H1 (cell line): ENCODE data around the gene PUSL1. TPM values are rescaled to one million over a fixed set of nuclear protein-coding genes. Genes with fewer than 3 reads are reported as not detected.

ENCODE experiments used
- CTCF ChIA-PET: fragments of 300-600 bp; sonication (Branson Sonifier 250); formaldehyde crosslinking; loops from one replicate; lab custom pipeline; 2021; ENCODE audit not compliant: partially characterized antibody; lab: Charles Lee
- POLR2A ChIA-PET: fragments of 300-600 bp; sonication (Branson Sonifier 250); formaldehyde crosslinking; loops from one replicate; lab custom pipeline; 2021; ENCODE audit warnings: inconsistent platforms; ENCODE audit not compliant: partially characterized antibody; lab: Charles Lee
- DNase-seq, 2 experiments: peaks; one replicate each; pipeline versions ENCODE4 v3.0.0 to v3.0.0-alpha.2; 2010 to 2022; ENCODE audit warnings: low spot score in 2 of 2, low read depth in 1 of 2, mixed read lengths in 1 of 2
- FAIRE-seq: peaks from 2 replicates; lab custom pipeline; 2011; peaks lifted over from hg19 to GRCh38; lab: Jason Lieb, UNC
- H2AFZ ChIP-seq: 2 replicates; pipeline ENCODE4 v1.8.1; 2012; ENCODE audit warnings: low read length, inconsistent platforms
- H2AK5ac ChIP-seq: 2 replicates; pipeline ENCODE4 v1.6.1; 2013; ENCODE audit warnings: low read depth, low read length
- H2BK120ac ChIP-seq: replicated peaks from 2 replicates; pipeline ENCODE3; 2013; ENCODE audit warnings: low read depth, low read length, inconsistent platforms
- H2BK12ac ChIP-seq: 2 replicates; pipeline ENCODE4 v1.6.1; 2013; ENCODE audit warnings: low read depth, low read length
- H2BK15ac ChIP-seq: 2 replicates; pipeline ENCODE4 v1.6.1; 2013; ENCODE audit warnings: low read length
- H2BK20ac ChIP-seq: 2 replicates; pipeline ENCODE4 v1.6.1; 2013; ENCODE audit warnings: low read length
- H2BK5ac ChIP-seq: 2 replicates; pipeline ENCODE4 v1.6.1; 2013; ENCODE audit warnings: low read depth, low read length
- H3K14ac ChIP-seq: 2 replicates; pipeline ENCODE4 v1.6.1; 2013; ENCODE audit warnings: inconsistent platforms; ENCODE audit not compliant: insufficient read length
- H3K18ac ChIP-seq: 2 replicates; pipeline ENCODE4 v1.6.1; 2013; ENCODE audit warnings: low read length; ENCODE audit errors: extremely low read depth
- H3K23ac ChIP-seq: 2 replicates; pipeline ENCODE4 v1.6.1; 2013; ENCODE audit warnings: inconsistent platforms; ENCODE audit not compliant: insufficient read length
- H3K23me2 ChIP-seq: 2 replicates; pipeline ENCODE4 v1.6.1; 2013; ENCODE audit warnings: low read depth, low read length
- H3K27ac ChIP-seq: 2 replicates; pipeline ENCODE4 v1.6.1; 2011; ENCODE audit warnings: low read depth, low read length, inconsistent platforms
- H3K27me3 ChIP-seq, 4 experiments: replicated peaks in 1 of 4; 1 replicate in 1 of 4; 2 replicates in 3 of 4; pipeline versions ENCODE4 v1.6.1 to v1.8.1; 2011 to 2013; ENCODE audit warnings: low read length in 3 of 4, mild to moderate bottlenecking in 3 of 4, inconsistent platforms in 2 of 4, mixed read lengths in 2 of 4, moderate library complexity in 1 of 4; ENCODE audit not compliant: control insufficient read depth in 3 of 4, insufficient read depth in 3 of 4; ENCODE audit errors: extremely low read depth in 1 of 4
- H3K36me3 ChIP-seq, 4 experiments: 2 replicates each; pipeline versions ENCODE4 v1.6.1 to v1.8.1; 2011 to 2013; ENCODE audit warnings: mild to moderate bottlenecking in 4 of 4, low read length in 3 of 4, moderate library complexity in 2 of 4, control low read depth in 1 of 4, inconsistent platforms in 1 of 4; ENCODE audit not compliant: insufficient read depth in 4 of 4, control insufficient read depth in 2 of 4
- H3K4ac ChIP-seq: replicated peaks from 2 replicates; pipeline ENCODE3; 2013; ENCODE audit warnings: low read length, low read depth, mixed read lengths, inconsistent platforms; ENCODE audit not compliant: insufficient read length
- H3K4me1 ChIP-seq, 4 experiments: replicated peaks in 1 of 4; 1 replicate in 1 of 4; 2 replicates in 3 of 4; pipeline versions ENCODE4 v1.6.1 to v1.8.1; 2011 to 2013; ENCODE audit warnings: low read length in 3 of 4, inconsistent platforms in 2 of 4, mixed read lengths in 1 of 4; ENCODE audit not compliant: insufficient read depth in 4 of 4, control insufficient read depth in 3 of 4
- H3K4me2 ChIP-seq, 2 experiments: 2 replicates each; pipeline versions ENCODE4 v1.6.1 to v1.8.1; 2011 to 2013; ENCODE audit warnings: low read depth in 2 of 2, low read length in 2 of 2, control low read depth in 1 of 2, inconsistent platforms in 1 of 2, mild to moderate bottlenecking in 1 of 2; ENCODE audit not compliant: insufficient read depth in 1 of 2
- H3K4me3 ChIP-seq, 4 experiments: fragments of 200-600, 300-600 bp in 1 of 4; sonication (generic), shearing (Covaris generic), sonication (Bioruptor Twin) in 1 of 4; 2 replicates each; pipeline versions ENCODE4 v1.5.1 to v1.8.1; 2011 to 2016; ENCODE audit warnings: low read length in 4 of 4, low read depth in 3 of 4, control low read depth in 2 of 4, inconsistent platforms in 2 of 4, mild to moderate bottlenecking in 2 of 4, mixed read lengths in 1 of 4, moderate library complexity in 1 of 4; ENCODE audit not compliant: insufficient read depth in 2 of 4; ENCODE audit errors: extremely low read depth in 1 of 4
- H3K56ac ChIP-seq: replicated peaks from 2 replicates; pipeline ENCODE3; 2013; ENCODE audit warnings: low read depth, mild to moderate bottlenecking, mixed read lengths, low read length, inconsistent platforms; ENCODE audit not compliant: insufficient read length
- H3K79me1 ChIP-seq: 2 replicates; pipeline ENCODE4 v1.6.1; 2013; ENCODE audit warnings: low read depth, low read length, control low read depth
- H3K79me2 ChIP-seq, 2 experiments: 2 replicates each; pipeline versions ENCODE4 v1.6.1 to v1.8.1; 2012 to 2013; ENCODE audit warnings: low read length in 2 of 2, mild to moderate bottlenecking in 2 of 2, inconsistent platforms in 1 of 2; ENCODE audit not compliant: insufficient read depth in 2 of 2, control insufficient read depth in 1 of 2
- H3K9ac ChIP-seq, 4 experiments: replicated peaks in 1 of 4; 1 replicate in 1 of 4; 2 replicates in 3 of 4; pipeline versions ENCODE4 v1.6.1 to v1.8.1; 2011 to 2013; ENCODE audit warnings: low read depth in 3 of 4, low read length in 3 of 4, control low read depth in 2 of 4, mild to moderate bottlenecking in 2 of 4, moderate library complexity in 2 of 4, inconsistent platforms in 1 of 4; ENCODE audit errors: extremely low read depth in 1 of 4
- H3K9me3 ChIP-seq, 2 experiments: 2 replicates each; pipeline versions ENCODE4 v1.6.1 to v1.8.1; 2012 to 2013; ENCODE audit warnings: mild to moderate bottlenecking in 2 of 2, moderate library complexity in 2 of 2, control low read depth in 1 of 2, inconsistent platforms in 1 of 2, low read depth in 1 of 2, low read length in 1 of 2, mixed read lengths in 1 of 2; ENCODE audit not compliant: insufficient read depth in 2 of 2
- H4K20me1 ChIP-seq, 2 experiments: replicated peaks in 1 of 2; 2 replicates each; pipeline versions ENCODE3 to v1.8.1; 2011 to 2013; ENCODE audit warnings: inconsistent platforms in 2 of 2, low read length in 2 of 2, mild to moderate bottlenecking in 1 of 2; ENCODE audit not compliant: insufficient read depth in 2 of 2, control insufficient read depth in 1 of 2
- H4K5ac ChIP-seq: 2 replicates; pipeline ENCODE4 v1.6.1; 2013; ENCODE audit warnings: low read length, low read depth, mixed read lengths, inconsistent platforms; ENCODE audit not compliant: insufficient read length
- H4K8ac ChIP-seq: 2 replicates; pipeline ENCODE4 v1.8.0; 2013; ENCODE audit warnings: mild to moderate bottlenecking, moderate library complexity, low read length, inconsistent platforms; ENCODE audit not compliant: insufficient read depth; ENCODE audit errors: extremely low read depth
- H4K91ac ChIP-seq: replicated peaks from 2 replicates; pipeline ENCODE3; 2013; ENCODE audit warnings: low read length, mixed read lengths, inconsistent platforms; ENCODE audit not compliant: insufficient read length
- BRCA1 ChIP-seq: IDR thresholded peaks from 2 replicates; pipeline ENCODE4 v1.6.1; 2012; ENCODE audit warnings: low read depth, low read length, improper control_type of control experiment
- HDAC6 ChIP-seq: IDR thresholded peaks from one replicate; pipeline ENCODE4 v1.7.1; 2012; ENCODE audit warnings: low read depth, mild to moderate bottlenecking, inconsistent platforms, low read length, moderate library complexity
- JUND ChIP-seq: IDR thresholded peaks from 2 replicates; pipeline ENCODE4 v1.6.1; 2011; ENCODE audit warnings: mild to moderate bottlenecking, improper control_type of control experiment, low read length
- POLR2A ChIP-seq, 2 experiments: IDR thresholded peaks; 1 replicate in 1 of 2; 2 replicates in 1 of 2; pipeline ENCODE4 v1.6.1; 2011; ENCODE audit warnings: low read depth in 2 of 2, low read length in 2 of 2, mild to moderate bottlenecking in 2 of 2; ENCODE audit errors: control extremely low read depth in 1 of 2
- POU5F1 ChIP-seq: IDR thresholded peaks from 2 replicates; pipeline ENCODE4 v1.6.1; 2011; ENCODE audit warnings: low read depth, mild to moderate bottlenecking, low read length, moderate library complexity
- RAD21 ChIP-seq, 2 experiments: IDR thresholded peaks in 1 of 2; conservative IDR thresholded peaks in 1 of 2; 2 replicates each; pipeline ENCODE4 v1.6.1; 2011; ENCODE audit warnings: low read depth in 2 of 2, low read length in 2 of 2, improper control_type of control experiment in 1 of 2, inconsistent platforms in 1 of 2, mild to moderate bottlenecking in 1 of 2, moderate library complexity in 1 of 2
- RBBP5 ChIP-seq: IDR thresholded peaks from 2 replicates; pipeline ENCODE4 v1.7.1; 2012; ENCODE audit warnings: low read depth, mild to moderate bottlenecking, inconsistent platforms, low read length, moderate library complexity, borderline replicate concordance
- SP4 ChIP-seq: IDR thresholded peaks from 2 replicates; pipeline ENCODE4 v1.6.1; 2012; ENCODE audit warnings: low read length, inconsistent platforms
- TCF12 ChIP-seq: IDR thresholded peaks from 2 replicates; pipeline ENCODE4 v1.6.1; 2011; ENCODE audit warnings: low read depth, mild to moderate bottlenecking, low read length
- YY1 ChIP-seq: IDR thresholded peaks from 2 replicates; pipeline ENCODE4 v1.6.1; 2011; ENCODE audit warnings: low read depth, mild to moderate bottlenecking, low read length
- WGBS, 2 experiments: shearing (Covaris generic) in 1 of 2; methylation state at CpG; one replicate each; pipeline versions ENCODE4 v1.1.6 to v1.1.7; 2013 to 2015; ENCODE audit warnings: low lambda C conversion rate in 2 of 2, mixed read lengths in 2 of 2, inconsistent platforms in 1 of 2, low coverage in 1 of 2, missing lambda C conversion rate in 1 of 2; ENCODE audit not compliant: insufficient replicate concordance in 2 of 2, insufficient coverage in 1 of 2, insufficient read length in 1 of 2; ENCODE audit errors: extremely low coverage in 1 of 2, missing lambda C conversion rate in 1 of 2; 5-methylcytosine and 5-hydroxymethylcytosine counted together
- polyA plus RNA-seq, 7 experiments: library from polyadenylated mRNA; depleted of rRNA in 3 of 7; stranded (reverse) in 5 of 7; unstranded in 2 of 7; fragments of >200 nt in 5 of 7; fragments of 200-250 nt in 2 of 7; gene quantifications; 1 replicate in 5 of 7; 2 replicates in 1 of 7; 4 replicates in 1 of 7; pipeline versions ENCODE4 v1.2.1 to v1.2.3, GENCODE V29; 2011 to 2013; ENCODE audit warnings: missing spikeins in 2 of 7, mixed read lengths in 2 of 7
- total RNA-seq: library from RNA; stranded (reverse); fragmentation: NEBNext Ultra II Directional; extraction: Animal tissue kit (Norgen Biotek cat#: 25700); gene quantifications from 2 replicates; pipeline ENCODE4 v1.2.1, GENCODE V29; 2021
- TF ChIP-seq, protein P1 (sequence below), 3 experiments: IDR thresholded peaks; 1 replicate in 2 of 3; 2 replicates in 1 of 3; pipeline versions ENCODE4 v1.5.1 to v1.6.1; 2011; ENCODE audit warnings: low read length in 3 of 3, mild to moderate bottlenecking in 3 of 3, inconsistent platforms in 2 of 3, low read depth in 1 of 3, moderate library complexity in 1 of 3; ENCODE audit not compliant: insufficient read depth in 1 of 3; ENCODE audit errors: control extremely low read depth in 1 of 3

Gene PUSL1
- total and polyA plus RNA-seq, 2 of the 8 experiments (the other 6 are each of a cell fraction or from before 2014, with no cell fraction given): 38.8 to 87.4 TPM

DNA sequence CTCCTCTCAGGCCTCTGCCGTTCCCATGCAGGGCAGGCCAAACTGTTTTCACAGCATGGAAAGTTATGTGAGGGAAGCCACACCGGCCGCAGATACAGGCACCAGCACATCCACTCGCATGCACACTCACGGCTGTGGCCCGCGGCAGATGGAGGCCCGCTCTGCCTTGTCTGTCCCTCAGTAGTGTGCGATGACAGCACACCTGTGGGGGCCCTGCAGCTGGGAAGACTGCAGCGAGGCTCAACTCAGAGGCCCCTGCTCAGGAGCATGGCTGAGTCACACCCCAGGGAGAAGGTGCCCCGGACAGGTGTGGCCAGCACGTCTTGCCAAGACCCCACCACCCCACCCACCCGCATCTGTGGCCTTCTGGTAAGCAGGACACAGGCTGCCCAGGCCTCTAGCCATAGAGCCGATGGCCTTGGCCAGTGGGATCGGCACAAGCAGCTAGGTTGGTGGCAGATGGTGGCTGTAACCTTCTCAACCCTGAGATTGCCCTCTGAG lies 33.4 kb upstream of the PUSL1 start:
- Histone ChIP-seq H2BK120ac (no peak overlapping the region), H2BK20ac (no peak overlapping the region), H2BK12ac (peak overlapping the region; percentile 18; the same call in 1 of the 2 replicates), H3K4me2 (peak overlapping the region; percentile 81 to 83; a peak in 2 of 4 replicates), H3K27ac (no peak overlapping the region), H3K79me1 (peaks cover 19% of the 10 kb centered on the region), H3K56ac (no peak overlapping the region), H3K9me3 (no peaks in the 10 kb centered on the region), H4K20me1 (peaks cover 19 to 20% of the 10 kb centered on the region in 2 experiments), H4K8ac (0 out of 2 replicates have a peak overlapping the region, but pooled peaks have one; percentile 5), H2BK15ac (0 out of 2 replicates have a peak overlapping the region, but pooled peaks have one; percentile 7), H3K9ac (no peak overlapping the region), H3K4me3 (no peak overlapping the region), H3K4me1 (peaks cover 0 to 17% (median 8%) of the 10 kb centered on the region in 4 experiments; a peak in 5 of 7 replicates), H3K18ac (no peak overlapping the region), H2AFZ (no peak overlapping the region), H3K23ac (no peak overlapping the region), H3K79me2 (peaks cover 12 to 35% of the 10 kb centered on the region in 2 experiments; a peak in 3 of 4 replicates), H2BK5ac (no peak overlapping the region), H3K27me3 (no peaks in the 10 kb centered on the region; a peak in 1 of 7 replicates), H2AK5ac (no peak overlapping the region), H4K5ac (no peak overlapping the region), H3K23me2 (peaks cover 12% of the 10 kb centered on the region; the same call in 1 of the 2 replicates), H4K91ac (peak overlapping the region; percentile 22), H3K4ac (peak overlapping the region; percentile 75), H3K36me3 (no peaks in the 10 kb centered on the region), H3K14ac (no peak overlapping the region)
- POLR2A ChIA-PET: interaction anchor here (1.8 to 3.0 kb wide), 2 partner anchors 11 to 15 kb away, joined by 5 to 12 read pairs; no protein-coding TSS in a partner anchor
- DNase-seq (no peak), FAIRE-seq (no peak)
- 92% methylated on average over 13 of the region's 15 CpGs; no CpG with 5 or more reads in 1 of the 2 experiments for WGBS, 2 experiments
- CTCF ChIA-PET: interaction anchor here (0.9 to 1.7 kb wide), 2 partner anchors 10 to 11 kb away, joined by 4 to 6 read pairs; no protein-coding TSS in a partner anchor
- no peak for TF ChIP-seq POU5F1
- no peak for TF ChIP-seq RAD21 (IDR thresholded peaks at IDR 0.05 in 1 of 2, conservative IDR thresholded peaks at IDR 0.05 in 1 of 2; ENCODE audit: low read depth in 2 of 2, low read length in 2 of 2)
- TF ChIP-seq, protein P1, sequence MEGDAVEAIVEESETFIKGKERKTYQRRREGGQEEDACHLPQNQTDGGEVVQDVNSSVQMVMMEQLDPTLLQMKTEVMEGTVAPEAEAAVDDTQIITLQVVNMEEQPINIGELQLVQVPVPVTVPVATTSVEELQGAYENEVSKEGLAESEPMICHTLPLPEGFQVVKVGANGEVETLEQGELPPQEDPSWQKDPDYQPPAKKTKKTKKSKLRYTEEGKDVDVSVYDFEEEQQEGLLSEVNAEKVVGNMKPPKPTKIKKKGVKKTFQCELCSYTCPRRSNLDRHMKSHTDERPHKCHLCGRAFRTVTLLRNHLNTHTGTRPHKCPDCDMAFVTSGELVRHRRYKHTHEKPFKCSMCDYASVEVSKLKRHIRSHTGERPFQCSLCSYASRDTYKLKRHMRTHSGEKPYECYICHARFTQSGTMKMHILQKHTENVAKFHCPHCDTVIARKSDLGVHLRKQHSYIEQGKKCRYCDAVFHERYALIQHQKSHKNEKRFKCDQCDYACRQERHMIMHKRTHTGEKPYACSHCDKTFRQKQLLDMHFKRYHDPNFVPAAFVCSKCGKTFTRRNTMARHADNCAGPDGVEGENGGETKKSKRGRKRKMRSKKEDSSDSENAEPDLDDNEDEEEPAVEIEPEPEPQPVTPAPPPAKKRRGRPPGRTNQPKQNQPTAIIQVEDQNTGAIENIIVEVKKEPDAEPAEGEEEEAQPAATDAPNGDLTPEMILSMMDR (IDR thresholded peaks at IDR 0.05; ENCODE audit: control extremely low read depth in 1 of 3, insufficient read depth in 1 of 3, low read depth in 1 of 3, low read length in 3 of 3): no peak
- TF ChIP-seq RBBP5: no peak
- no peak for TF ChIP-seq BRCA1
- TF ChIP-seq YY1: no peak
- TF ChIP-seq POLR2A (IDR thresholded peaks at IDR 0.05; ENCODE audit: control extremely low read depth in 1 of 2, low read depth in 2 of 2, low read length in 2 of 2): no peak
- TF ChIP-seq SP4: no peak
- TF ChIP-seq JUND: no peak
- TF ChIP-seq TCF12: no peak
- TF ChIP-seq HDAC6: no peak
